HTR-8/SVneo (cell line): ENCODE data around the gene ARHGAP30.
"Not testable (repeated sequence)": the region's sequence is repeated elsewhere in the genome, so short reads cannot be mapped to it uniquely, and the experiment has no call there.

Source experiments
- DNase-seq: peaks from one replicate; pipeline ENCODE4 v3.0.0; 2011; ENCODE audit warnings: low spot score, mixed read lengths; ENCODE audit not compliant: insufficient read length
- FAIRE-seq: peaks from 2 replicates; lab custom pipeline; 2011; peaks lifted over from hg19 to GRCh38; lab: Jason Lieb, UNC

ARHGAP30 gene

GRCh38 chr1:161069731-161070270 is at the start of gene ARHGAP30:
TSS of gene ARHGAP30 (minus strand) at chr1:161069891. CDS start at chr1:161069624, 267 bp downstream.
- DNase-seq (no peak), FAIRE-seq (no peak)

- FAIRE-seq (peak; percentile 40), DNase-seq (peak; percentile 81)
These were observed 48.3 kb upstream of the ARHGAP30 start, which contains the start of the genes NIT1 and PFDN2 for GRCh38 chr1:161117759-161118581. TSS of gene NIT1 (plus strand) at chr1:161118105. CDS start at chr1:161118177, 72 bp downstream. TSS of gene PFDN2 (minus strand) at chr1:161118037. CDS start at chr1:161118026, 11 bp downstream.

GRCh38 chr1:161115961-161116360 is 46.3 kb upstream of the ARHGAP30 start:
- not testable (repeated sequence) for DNase-seq, FAIRE-seq

GRCh38 chr1:161115132-161115711 is 45.5 kb upstream of the ARHGAP30 start:
- FAIRE-seq (peak; percentile 16), DNase-seq (peak; percentile 46)

- FAIRE-seq = no peak
- DNase-seq = no peak
These were observed 44.9 kb upstream of the ARHGAP30 start for GRCh38 chr1:161114556-161114955.

GRCh38 chr1:161113915-161114314 is 44.2 kb upstream of the ARHGAP30 start:
- no peak for DNase-seq
- no peak for FAIRE-seq

GRCh38 chr1:161111527-161111926 is 41.8 kb upstream of the ARHGAP30 start:
- no peak for FAIRE-seq
- DNase-seq = no peak

- no peak for FAIRE-seq
- no peak for DNase-seq
These were observed 41.4 kb upstream of the ARHGAP30 start for GRCh38 chr1:161111117-161111516.

GRCh38 chr1:161106431-161106830 is 36.7 kb upstream of the ARHGAP30 start:
- FAIRE-seq (no peak), DNase-seq (no peak)

GRCh38 chr1:161100556-161100955 is 30.9 kb upstream of the ARHGAP30 start:
- FAIRE-seq (no peak), DNase-seq (no peak)

- DNase-seq (no peak), FAIRE-seq (no peak)
These were observed 29.6 kb upstream of the ARHGAP30 start for GRCh38 chr1:161099090-161099802.

GRCh38 chr1:161098210-161099068 is 28.7 kb upstream of the ARHGAP30 start, which contains the start of gene KLHDC9:
TSS of gene KLHDC9 (plus strand) at chr1:161098361. CDS start at chr1:161098536, 175 bp downstream.
- FAIRE-seq (no peak), DNase-seq (peak; percentile 53)

- DNase-seq (no peak), FAIRE-seq (no peak)
These were observed 26.8 kb upstream of the ARHGAP30 start for GRCh38 chr1:161096530-161096929.

GRCh38 chr1:161096015-161096414 is 26.3 kb upstream of the ARHGAP30 start:
- no peak for DNase-seq
- no peak for FAIRE-seq

- DNase-seq = no peak
- no peak for FAIRE-seq
These were observed 25.5 kb upstream of the ARHGAP30 start for GRCh38 chr1:161095230-161095629.

GRCh38 chr1:161094481-161094880 is 24.8 kb upstream of the ARHGAP30 start:
- DNase-seq (no peak), FAIRE-seq (no peak)

GRCh38 chr1:161092621-161093028 is 22.9 kb upstream of the ARHGAP30 start:
- DNase-seq = peak; percentile 24
- no peak for FAIRE-seq

- no peak for DNase-seq
- no peak for FAIRE-seq
These were observed 22.3 kb upstream of the ARHGAP30 start for GRCh38 chr1:161091796-161092507.

- DNase-seq = no peak
- no peak for FAIRE-seq
These were observed 21.4 kb upstream of the ARHGAP30 start for GRCh38 chr1:161091093-161091492.
